Occipital lobe (tissue), 2 donors: ENCODE measurements around the gene FEM1B. TPM values are rescaled to one million over a fixed set of nuclear protein-coding genes. Genes with fewer than 3 reads are reported as not detected.

ENCODE experiments used
- DNase-seq: peaks from one replicate; lab custom pipeline; 2025; lab: John Stamatoyannopoulos, UW
- total RNA-seq: library from RNA; depleted of rRNA; stranded (reverse); fragments of >200 nt; gene quantifications from one replicate; pipeline ENCODE4 v1.2.3, GENCODE V29; 2014

FEM1B gene
- total RNA-seq, 1 donor from 2014 or later, result 188 TPM

GRCh38 chr15:68284616-68285258 lies 7.2 kb downstream of the FEM1B start:
- no peak for DNase-seq

GRCh38 chr15:68285259-68285980 lies 7.9 kb downstream of the FEM1B start:
- DNase-seq, result no peak

- DNase-seq, result no peak
Observed at GRCh38 chr15:68286256-68286655, 8.7 kb downstream of the FEM1B start.

DNA sequence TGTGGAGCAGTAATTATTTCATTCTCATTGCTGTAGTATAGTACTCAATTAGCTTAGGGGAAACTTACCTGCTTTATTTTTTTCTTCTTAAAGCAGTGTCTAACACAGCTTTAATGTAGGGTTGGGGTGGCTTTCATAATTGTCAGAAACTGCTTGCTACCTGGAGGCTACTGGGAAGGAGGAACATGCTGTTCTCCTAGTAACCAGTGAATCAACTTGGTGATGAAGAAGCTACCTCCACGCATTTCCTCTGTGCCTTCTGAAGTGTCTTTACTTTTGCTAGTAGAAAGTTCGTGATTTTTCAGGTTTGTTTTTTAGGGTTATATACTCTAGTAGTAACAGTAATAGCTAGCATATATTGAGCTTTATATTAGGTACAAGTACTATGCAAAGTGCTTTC lies 11.5 kb downstream of the FEM1B start:
- no peak for DNase-seq

DNA sequence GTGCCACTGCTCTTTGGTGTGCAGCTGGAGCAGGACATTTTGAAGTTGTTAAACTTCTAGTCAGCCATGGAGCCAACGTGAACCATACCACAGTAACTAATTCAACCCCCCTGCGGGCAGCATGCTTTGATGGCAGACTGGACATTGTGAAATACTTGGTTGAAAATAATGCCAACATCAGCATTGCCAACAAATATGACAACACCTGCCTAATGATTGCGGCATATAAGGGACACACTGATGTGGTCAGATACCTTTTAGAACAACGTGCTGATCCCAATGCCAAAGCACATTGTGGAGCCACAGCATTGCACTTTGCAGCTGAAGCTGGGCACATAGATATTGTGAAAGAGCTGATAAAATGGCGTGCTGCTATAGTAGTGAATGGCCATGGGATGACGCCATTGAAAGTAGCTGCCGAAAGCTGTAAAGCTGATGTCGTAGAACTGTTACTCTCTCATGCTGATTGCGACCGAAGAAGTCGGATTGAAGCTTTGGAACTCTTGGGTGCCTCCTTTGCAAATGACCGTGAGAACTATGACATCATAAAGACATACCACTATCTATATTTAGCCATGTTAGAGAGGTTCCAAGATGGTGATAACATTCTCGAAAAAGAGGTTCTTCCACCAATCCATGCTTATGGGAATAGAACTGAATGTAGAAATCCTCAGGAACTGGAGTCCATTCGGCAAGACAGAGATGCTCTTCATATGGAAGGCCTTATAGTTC lies 12.2 kb downstream of the FEM1B start:
- no peak for DNase-seq

- DNase-seq, result no peak
Observed at GRCh38 chr15:68290715-68291114, 13.2 kb downstream of the FEM1B start.

DNA sequence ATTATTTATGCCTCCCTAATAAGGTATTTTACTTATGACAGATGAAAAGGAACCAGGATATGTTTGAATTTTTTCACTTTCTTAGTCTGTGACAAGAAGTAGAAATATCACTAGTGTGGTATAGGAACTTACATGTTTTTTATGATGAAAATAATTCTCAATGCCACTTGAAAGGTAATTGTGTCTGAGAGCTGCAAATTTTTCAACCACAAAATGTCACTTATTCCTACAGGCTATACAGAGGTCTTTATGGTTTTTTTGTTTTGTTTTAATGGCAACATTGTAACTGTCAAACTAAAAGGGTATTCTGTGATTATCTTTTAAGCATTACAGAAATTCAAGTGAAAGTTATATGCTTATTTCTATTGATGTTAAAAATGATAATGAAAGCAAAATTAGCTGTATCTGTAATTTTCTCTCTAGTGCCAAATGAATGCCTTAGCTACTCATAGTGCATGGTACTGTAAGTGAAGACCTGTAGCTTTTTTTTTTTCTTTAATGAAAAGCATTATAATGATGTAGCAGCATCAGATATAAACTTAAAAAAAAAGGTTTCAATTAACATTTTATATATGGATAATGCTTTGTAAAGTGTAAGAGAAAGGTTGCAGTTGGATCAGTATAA lies 14.7 kb downstream of the FEM1B start:
- no peak for DNase-seq

GRCh38 chr15:68292967-68293366 lies 15.4 kb downstream of the FEM1B start:
- no peak for DNase-seq

DNA sequence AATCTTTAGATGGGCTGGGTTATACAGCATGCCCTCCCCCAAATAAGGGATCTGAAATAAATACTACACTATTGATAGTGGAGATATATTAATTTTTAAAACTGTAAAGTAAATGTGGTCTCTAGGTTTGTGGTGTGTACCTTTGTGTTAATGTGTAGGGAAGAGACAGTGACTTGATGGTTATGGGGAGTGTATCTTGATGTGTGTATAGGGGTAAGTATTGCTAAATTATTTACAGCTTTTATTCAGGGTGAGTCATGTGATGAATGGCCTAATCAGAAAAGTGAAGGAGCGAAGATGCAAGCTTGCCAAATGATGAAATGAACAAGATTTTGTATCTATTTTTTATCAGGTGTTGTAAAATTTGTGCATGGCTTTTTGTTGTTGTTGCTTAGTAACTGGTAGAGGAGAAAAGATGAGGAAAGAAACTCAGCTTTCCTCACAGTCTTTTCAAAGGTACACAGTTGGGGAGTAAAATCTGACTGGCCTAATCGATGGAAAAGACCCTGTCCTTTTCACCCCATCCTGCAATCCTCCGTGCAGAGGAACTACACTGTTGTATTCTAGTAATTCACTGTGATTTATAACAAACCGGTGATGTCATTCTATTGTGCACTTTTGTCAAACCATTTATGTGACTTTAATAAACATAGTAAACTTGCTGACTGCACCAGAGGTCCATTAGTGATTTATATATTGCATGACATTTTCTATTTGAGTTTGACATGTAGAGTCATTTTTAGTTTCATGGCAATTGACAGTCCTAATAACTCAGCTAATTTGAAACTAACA lies 17.7 kb downstream of the FEM1B start:
- DNase-seq, result no peak

GRCh38 chr15:68298336-68298735 lies 20.8 kb downstream of the FEM1B start:
- DNase-seq, result no peak

GRCh38 chr15:68298882-68299381 lies 21.4 kb downstream of the FEM1B start:
- DNase-seq, result no peak

GRCh38 chr15:68299436-68299835 lies 21.9 kb downstream of the FEM1B start:
- no peak for DNase-seq

GRCh38 chr15:68300115-68300940 lies 22.8 kb downstream of the FEM1B start:
- DNase-seq, result no peak

DNA sequence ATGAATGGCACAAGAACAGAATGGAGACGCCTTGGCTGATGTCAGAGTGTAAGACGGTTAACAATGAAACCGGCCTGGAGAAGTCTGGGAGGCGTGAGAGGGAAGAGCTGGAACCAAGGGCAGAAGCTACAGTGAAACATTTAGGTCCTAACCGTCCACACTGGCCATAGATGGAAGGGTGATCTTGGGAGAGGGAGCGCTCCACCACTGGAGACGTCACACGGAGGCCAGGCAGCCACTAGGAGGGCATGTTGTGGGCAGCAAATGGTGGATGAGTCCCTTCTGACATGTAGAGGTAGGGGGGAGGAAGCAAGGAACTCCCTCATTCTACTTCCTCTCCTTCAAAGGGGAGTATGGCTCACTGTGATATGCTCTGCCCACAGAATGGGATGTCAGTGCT lies 23.8 kb downstream of the FEM1B start:
- DNase-seq, result no peak

DNA sequence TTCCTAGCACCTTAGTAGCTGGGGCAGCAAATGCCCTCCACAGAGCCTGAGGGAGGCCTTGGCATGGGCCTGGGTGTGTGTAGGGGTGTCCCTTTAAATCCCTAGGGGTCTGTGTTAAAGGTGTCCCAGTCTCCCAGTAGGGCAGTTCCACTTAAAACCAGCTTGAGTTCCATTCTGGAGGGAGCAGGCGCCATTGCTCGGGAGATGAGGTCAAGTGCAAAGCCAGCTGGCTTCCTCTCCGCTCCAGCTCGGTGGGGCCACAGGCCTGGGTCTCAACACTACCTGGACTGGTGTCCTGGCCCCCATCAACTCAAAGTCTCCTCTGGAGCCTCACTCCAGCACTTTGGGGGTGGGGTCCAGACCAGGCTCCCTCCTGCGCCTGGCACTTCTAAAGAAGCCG lies 25.2 kb downstream of the FEM1B start:
- no peak for DNase-seq

- no peak for DNase-seq
Observed at GRCh38 chr15:68303134-68303533, 25.6 kb downstream of the FEM1B start.

DNA sequence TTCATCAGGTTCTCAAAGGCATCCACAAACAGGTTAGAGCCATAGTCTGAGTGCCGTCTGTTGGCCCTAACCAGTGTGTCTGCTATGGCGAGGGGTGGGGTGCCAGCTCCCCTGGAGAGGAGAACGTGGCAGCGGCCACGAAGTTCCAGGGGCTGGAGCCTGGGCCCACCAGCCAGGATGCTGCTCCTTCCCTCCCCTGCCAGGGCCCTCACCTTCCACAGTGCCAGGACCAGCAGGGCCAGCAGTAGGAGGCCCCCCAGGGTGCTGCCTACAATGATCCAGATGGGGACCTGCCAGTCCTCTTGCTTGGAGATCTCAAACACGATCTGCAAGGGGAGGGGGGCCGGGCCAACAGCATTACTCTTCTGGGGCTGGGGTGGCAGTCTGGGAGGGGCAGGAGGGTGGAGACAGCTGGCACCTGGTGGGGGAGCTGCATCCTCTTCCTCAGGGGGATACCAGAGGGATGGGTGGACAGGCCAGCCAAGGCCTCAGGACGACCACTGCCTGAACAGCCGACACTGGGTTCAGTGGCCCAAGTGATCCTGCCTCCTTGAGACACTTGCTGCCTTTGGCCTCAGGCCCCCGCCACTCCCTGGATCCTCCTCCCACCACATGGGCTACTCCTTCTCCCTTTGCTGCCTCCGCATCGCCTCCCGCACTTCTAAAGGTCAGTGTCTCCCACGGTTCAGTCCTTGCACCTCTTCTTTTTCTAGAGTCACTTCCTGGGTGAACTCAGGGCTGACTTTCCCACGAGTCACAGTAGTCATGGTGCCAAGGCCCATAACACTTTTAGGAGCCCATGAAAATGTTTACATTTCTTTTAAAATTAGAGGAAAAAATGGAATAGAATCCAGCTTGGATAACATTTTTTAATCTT lies 26.3 kb downstream of the FEM1B start:
- DNase-seq, result no peak

DNA sequence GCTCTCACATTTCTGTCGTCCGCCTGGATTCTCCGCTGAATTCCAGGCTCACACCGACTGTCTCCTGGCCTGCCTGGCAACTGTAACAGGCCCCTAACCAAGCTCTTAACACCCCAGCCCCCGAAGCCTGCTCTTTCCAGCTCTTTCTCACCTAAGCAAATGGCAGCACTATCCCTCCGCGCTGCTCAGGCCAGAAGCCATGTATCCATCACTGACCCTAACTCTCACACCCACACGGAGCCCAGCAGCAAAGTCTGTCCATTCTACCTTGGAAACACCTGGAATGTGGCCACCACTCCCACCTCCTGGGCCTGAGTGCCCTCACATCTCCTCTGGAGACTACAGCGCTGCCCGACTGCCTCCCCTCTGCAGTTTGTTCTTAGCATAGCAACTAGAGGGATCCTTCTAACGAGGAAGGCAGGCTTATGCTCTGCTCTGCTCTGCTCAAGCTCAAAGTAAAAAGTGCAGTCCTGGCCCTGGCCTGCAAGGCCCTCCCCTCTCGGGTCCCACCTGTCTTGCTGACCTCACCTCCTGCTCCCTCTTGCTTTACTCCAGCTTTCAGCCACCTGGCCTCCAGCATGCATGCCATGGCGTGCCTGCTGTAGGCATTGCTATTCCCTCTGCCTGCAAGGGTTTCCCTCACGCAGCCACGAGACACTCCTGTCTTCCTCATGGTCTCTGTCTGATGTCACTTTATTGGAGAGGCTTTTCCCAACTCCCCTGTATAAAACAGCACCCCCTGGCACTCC lies 27.2 kb downstream of the FEM1B start:
- no peak for DNase-seq
